Measurements from ENCODE around the gene PLEKHG3.

The PLEKHG3 gene

DNA sequence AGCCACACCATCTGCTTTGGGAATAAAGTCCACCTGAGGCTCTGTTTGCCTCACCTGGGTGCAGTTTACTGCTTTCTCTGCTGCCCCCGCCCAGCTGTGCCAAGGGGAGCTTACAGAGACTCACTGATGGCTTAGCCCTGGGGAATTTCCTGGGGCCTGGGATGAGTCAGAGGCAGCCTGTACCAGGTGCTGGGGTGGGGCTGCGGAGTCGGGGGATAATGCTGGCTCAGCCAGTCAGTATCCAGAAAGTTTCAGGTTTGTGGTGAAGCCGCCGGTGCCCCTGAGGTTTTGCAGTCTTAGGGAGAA is 22.3 kb downstream of the PLEKHG3 start:
- DNase-seq = peak in 1 of 14 donors; percentile 52

DNA sequence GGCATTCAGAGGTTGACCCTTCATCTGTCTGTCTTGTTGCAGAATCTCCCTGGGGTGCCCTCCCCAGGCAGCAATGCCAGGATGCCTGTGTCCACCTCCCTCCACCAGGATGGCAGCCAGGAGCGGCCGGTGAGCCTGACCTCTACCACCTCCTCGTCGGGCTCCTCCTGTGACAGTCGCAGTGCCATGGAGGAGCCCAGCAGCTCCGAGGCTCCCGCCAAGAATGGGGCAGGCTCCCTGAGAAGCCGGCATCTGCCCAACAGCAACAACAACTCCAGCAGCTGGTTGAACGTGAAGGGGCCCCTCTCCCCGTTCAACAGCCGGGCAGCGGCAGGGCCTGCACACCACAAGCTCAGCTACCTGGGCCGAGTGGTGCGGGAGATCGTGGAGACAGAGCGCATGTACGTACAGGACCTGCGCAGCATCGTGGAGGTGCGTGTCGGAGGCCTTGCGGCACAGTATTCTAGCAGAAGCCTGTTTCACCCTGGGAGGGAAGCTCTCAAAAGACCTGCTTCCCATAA is 23.4 kb downstream of the PLEKHG3 start:
- peak in 1 of 14 donors; percentile 25 for DNase-seq

- DNase-seq = no peak
These were observed 23.9 kb downstream of the PLEKHG3 start for GRCh38 chr14:64728106-64728505.

DNA sequence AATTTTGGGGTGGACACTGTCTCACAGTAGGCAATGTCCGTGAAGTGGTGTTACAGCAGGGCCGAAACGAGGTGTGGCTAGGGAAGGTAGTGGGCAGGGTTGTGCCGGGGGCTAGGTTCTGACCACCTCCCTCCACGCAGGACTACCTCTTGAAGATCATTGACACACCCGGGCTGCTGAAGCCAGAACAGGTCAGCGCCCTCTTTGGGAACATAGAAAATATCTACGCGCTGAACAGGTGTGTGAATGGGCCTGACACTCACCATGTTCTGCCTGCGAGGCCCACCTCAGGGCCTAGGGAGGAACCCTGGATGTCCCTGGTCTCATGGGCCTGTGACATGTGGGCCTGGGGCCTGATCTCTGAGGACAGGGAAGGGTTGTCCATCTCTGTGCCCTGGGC is 24.6 kb downstream of the PLEKHG3 start:
- DNase-seq = no peak

GRCh38 chr14:64729386-64730060 is 25.3 kb downstream of the PLEKHG3 start:
- DNase-seq = no peak

- DNase-seq = no peak
These were observed 25.8 kb downstream of the PLEKHG3 start for GRCh38 chr14:64730061-64730440.

GRCh38 chr14:64730681-64731080 is 26.5 kb downstream of the PLEKHG3 start:
- no peak for DNase-seq

DNA sequence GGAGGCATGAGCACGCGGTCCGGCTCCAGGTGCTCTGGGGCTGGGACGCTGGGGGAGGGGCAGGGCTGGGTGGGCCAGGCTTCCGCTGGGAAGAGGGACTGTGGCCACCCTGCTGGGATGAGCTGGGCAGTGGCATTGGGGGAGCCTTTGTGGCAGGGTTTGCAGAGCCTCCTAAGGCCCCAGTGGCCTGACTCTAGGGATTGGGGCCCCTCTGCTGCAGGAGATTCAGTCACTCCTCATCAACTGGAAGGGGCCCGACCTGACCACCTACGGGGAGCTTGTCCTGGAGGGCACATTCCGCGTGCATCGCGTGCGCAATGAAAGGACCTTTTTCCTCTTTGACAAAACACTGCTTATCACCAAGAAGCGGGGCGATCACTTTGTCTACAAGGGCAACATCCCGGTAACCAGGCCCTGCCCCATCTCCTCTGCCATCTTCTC is 26.9 kb downstream of the PLEKHG3 start:
- no peak for DNase-seq

- DNase-seq = no peak
These were observed 27.8 kb downstream of the PLEKHG3 start for GRCh38 chr14:64732066-64732465.

GRCh38 chr14:64732536-64733120 is 28.4 kb downstream of the PLEKHG3 start:
- no peak for DNase-seq

DNA sequence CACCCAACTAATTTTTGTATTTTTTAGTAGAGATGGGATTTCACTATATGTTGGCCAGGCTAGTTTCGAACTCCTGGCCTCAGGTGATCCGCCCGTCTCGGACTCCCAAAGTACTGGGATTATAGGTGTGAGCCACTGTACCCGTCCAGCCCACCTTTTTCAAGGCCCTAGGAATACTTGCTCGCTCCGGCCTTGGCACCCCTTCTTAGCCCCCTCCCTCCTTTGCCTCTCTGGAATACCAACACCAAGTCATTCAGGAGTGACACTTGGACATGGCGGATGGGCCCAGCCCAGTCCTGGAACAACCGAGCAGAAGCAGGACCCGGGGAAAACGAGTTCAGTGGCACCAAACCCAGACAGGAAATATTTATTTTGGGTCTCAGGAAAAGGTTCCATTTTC is 29.1 kb downstream of the PLEKHG3 start:
- no peak for DNase-seq

GRCh38 chr14:64733899-64734298 is 29.7 kb downstream of the PLEKHG3 start:
- DNase-seq = no peak

DNA sequence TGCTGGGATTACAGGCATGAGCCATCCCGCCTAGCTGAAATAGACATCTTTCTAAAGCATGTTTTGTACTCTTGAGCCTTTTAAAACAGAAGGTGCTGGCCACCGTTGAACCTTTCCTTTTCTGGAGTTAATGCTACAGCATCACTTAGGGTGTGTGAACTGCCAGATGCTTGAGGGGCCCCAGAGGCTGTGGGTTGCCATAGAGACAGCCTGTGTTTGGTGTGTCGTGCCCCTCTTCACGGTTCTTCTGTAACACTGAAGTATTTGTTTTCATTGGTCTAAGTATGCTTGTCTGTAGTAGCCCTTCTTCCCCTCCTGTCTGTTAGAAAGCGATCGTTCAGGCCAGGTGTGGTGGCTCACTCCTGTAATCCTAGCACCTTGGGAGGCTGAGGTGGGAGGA is 30.8 kb downstream of the PLEKHG3 start:
- DNase-seq = no peak

DNA sequence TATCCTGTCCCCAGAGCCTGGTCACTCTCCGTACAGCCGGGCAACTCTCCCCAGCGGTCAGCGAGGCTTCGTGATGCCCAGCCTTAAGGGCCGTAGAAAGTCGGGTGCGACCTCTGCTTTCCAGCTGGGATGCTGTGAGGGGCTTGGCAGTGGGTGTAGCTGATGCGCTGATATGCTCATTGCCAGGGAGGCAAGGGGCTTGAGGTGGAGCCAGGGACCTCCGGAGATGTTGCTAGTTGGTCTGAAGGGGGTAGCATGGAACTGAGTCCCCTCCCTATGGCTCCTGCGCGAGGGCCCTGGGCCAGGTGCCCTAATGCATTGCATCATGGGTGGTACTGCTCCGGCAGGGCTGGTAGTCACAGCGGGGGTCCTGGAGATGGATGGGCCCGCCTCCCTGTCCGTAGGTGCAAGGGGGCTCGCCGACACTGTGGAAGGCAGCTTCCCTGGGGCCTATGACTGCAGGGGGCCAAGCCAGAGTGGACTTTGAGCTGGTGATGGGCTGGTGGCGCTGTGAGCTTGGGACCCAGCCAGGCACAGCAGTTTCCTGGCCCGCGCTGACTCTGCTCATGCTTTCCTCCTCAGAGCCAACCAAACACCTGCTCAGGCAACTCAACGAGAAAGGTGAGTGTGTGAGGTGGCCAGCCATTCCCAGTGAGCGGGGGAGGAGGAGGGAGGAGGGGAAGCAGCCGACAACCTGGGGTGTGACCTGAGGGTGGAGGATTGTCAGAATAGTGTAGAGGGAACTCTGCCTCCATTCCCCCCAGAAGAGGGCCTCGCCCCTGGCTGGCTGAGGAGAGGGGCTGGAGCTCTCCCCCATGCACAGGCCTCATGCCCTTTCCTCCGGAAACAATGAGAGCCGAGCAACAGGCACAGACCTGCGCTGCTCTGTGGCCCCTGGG is 32.3 kb downstream of the PLEKHG3 start:
- peak in 1 of 14 donors; percentile 23 for DNase-seq

DNA sequence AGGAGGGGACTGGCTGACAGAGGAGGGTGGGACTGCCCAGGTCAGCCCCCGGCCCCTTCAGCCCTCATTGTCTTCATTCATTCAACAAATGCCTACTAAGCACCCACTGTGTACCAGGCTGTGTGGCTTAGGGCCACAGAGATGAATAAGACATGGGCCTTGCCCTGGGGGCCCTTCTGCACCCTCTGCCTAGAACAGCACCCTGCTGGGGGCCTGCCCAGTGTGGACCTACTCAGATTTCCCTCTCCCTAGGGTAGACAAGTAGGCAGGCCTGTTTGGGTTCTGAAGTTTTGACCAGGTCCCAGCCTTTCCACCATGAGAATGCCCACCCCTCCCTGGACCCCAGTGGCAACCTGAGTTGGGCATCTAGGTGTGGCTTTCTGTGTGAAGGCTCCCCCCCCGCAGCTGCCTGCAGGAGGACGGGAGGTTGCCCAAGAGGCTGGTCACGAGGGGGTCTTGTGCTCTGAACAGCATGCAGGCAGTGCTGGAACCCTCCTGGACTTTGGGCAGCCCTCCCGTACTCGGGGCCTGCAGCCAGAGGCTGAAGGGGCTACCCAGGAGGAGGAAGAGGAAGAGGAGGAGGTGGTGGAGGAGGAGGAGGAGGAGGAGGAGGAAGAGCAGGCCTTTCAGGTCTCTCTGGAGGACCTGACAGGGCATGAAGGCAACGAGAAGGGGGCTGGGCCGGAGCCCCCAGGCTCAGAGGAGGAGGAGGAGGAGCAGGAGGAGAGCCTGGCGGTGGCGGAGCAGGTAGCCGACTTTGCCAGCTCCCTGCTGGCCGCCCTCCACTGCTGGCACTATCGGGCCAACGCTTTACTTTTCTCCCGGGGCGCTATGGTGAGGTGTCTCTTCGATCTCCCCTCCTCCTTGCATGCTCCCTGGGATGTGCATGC is 33.4 kb downstream of the PLEKHG3 start:
- peak in 8 of 14 donors; percentile 28 to 58 (median 40) for DNase-seq

- no peak for DNase-seq
These were observed 34.1 kb downstream of the PLEKHG3 start for GRCh38 chr14:64738281-64738804.

- DNase-seq = no peak
These were observed 37.0 kb downstream of the PLEKHG3 start for GRCh38 chr14:64741200-64741599.

- DNase-seq = no peak
These were observed 37.7 kb downstream of the PLEKHG3 start for GRCh38 chr14:64741961-64742360.

DNA sequence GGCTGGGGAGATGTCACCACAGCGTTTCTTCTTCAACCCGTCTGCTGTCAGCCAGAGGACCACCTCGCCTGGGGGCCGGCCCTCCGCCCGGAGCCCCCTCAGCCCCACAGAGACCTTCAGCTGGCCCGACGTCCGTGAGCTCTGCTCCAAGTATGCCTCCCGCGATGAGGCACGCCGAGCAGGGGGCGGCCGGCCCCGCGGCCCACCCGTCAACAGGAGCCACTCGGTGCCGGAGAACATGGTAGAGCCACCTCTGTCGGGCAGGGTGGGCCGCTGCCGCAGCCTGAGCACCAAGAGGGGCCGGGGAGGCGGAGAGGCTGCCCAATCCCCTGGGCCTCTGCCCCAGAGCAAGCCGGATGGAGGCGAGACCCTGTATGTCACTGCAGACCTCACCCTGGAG is 38.8 kb downstream of the PLEKHG3 start:
- no peak for DNase-seq

GRCh38 chr14:64745511-64746091 is 41.4 kb downstream of the PLEKHG3 start:
- DNase-seq = peak in 2 of 14 donors; percentile 14 to 27
